Thyroid gland (tissue), 4 donors: Measurements from ENCODE around the gene EYA4.

Source experiments
- POLR2A ChIP-seq, 2 donors: fragments of 450-650 bp; IDR thresholded peaks; one replicate each; pipeline ENCODE4 v1.6.1; 2017; ENCODE audit warnings: antibody characterized with exemption in 2 of 2, mild to moderate bottlenecking in 2 of 2, moderate library complexity in 1 of 2
- TF ChIP-seq, protein P1 (sequence below), 6 experiments: fragments of 200-600 bp in 3 of 6; fragments of 450-650 bp in 3 of 6; sonication (generic) in 3 of 6; IDR thresholded peaks; one replicate each; pipeline ENCODE4 v1.5.1; 2016 to 2019; ENCODE audit warnings: antibody characterized with exemption in 6 of 6, mild to moderate bottlenecking in 2 of 6, inconsistent platforms in 1 of 6, moderate library complexity in 1 of 6

DNA sequence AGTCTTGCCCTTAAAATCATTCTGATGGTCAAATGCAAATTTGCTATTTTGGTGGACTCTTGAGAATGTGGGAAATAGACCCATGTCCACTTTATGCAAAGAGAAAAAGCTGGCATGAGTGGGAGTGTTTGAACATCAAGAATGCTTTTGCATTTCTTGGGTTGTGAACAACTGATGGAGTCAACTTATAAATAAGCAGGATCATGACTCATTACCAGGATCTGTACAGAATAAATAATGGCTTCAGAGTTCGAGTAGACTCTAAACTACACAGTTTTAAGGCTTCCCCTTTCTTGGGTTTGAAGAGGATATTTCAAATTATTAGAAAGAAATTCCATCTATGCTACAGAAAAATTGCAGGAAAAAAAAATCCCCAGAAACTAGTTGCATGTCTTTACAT lies 195.5 kb downstream of the EYA4 start:
- TF ChIP-seq, protein P1, sequence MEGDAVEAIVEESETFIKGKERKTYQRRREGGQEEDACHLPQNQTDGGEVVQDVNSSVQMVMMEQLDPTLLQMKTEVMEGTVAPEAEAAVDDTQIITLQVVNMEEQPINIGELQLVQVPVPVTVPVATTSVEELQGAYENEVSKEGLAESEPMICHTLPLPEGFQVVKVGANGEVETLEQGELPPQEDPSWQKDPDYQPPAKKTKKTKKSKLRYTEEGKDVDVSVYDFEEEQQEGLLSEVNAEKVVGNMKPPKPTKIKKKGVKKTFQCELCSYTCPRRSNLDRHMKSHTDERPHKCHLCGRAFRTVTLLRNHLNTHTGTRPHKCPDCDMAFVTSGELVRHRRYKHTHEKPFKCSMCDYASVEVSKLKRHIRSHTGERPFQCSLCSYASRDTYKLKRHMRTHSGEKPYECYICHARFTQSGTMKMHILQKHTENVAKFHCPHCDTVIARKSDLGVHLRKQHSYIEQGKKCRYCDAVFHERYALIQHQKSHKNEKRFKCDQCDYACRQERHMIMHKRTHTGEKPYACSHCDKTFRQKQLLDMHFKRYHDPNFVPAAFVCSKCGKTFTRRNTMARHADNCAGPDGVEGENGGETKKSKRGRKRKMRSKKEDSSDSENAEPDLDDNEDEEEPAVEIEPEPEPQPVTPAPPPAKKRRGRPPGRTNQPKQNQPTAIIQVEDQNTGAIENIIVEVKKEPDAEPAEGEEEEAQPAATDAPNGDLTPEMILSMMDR (IDR thresholded peaks at IDR 0.05), result no peak
- no peak for TF ChIP-seq POLR2A (IDR thresholded peaks at IDR 0.05)
